Measurements from ENCODE around the gene PRR14L.
"Not testable (repeated sequence)": the region's sequence is repeated elsewhere in the genome, so short reads cannot be mapped to it uniquely, and the experiment has no call there.

Gene PRR14L

DNA sequence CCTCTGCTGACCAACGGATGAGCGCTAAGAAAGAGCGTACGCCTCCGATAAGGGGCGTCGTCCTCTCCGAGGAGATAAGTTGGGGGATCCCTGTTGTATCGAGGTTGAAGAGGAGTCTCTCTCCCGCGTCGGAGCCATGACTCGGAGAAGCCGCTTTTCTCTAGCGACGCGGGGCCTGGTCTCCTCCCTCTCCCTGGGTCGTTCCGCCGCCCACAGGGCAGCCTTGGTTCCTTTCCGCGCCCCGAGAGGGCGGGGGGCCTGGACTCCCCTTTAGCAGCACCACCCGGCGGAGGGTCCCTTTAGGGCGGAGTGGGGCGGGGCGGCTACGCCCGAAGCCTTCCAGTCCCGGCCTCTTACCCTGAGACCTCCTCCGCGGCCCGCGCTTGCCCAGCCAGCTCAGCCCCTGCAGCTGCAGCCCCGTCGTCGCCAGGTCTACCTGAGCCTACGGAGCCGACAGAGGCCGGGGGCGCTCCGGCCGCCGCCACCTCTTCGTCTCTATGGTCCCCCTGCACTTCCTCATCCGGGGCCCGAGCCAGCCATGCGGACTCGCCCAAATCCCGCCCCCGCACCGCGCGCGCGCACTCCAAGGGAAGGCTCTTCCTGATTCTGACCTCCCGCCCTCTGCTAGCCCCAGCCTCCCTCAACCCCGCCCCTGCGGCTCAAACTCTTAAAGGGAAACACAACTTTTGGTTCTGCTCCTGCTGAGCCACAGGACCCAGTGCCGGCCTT is at the start of gene PRR14L:
TSS of gene PRR14L (minus strand) at position 497 of the 729 bp plus-strand sequence. CDS start 11,272 bp downstream, outside the sequence.
- DNase-seq (ENCODE audit: extremely low read depth in 1 of 2, low read depth in 1 of 2), result peak; percentile 92 to 100

DNA sequence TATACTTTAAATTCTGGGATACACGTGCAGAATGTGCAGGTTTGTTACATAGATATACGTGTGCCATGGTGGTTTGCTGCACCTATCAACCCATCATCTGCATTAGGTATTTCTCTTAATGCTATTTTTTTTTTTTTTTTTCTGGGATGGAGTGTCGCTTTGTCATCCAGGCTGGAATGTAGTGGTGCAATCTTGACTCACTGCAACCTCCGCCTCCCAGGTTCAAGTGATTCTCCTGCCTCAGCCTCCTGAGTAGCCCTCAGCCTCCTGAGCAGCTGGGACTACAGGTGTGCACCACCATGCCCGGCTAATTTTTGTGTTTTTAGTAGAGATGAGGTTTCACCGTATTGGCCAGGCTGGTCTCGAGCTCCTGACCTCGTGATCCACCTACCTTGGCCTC is 49.4 kb upstream of the PRR14L start:
- DNase-seq (ENCODE audit: extremely low read depth in 1 of 2, low read depth in 1 of 2), result not testable (repeated sequence)

DNA sequence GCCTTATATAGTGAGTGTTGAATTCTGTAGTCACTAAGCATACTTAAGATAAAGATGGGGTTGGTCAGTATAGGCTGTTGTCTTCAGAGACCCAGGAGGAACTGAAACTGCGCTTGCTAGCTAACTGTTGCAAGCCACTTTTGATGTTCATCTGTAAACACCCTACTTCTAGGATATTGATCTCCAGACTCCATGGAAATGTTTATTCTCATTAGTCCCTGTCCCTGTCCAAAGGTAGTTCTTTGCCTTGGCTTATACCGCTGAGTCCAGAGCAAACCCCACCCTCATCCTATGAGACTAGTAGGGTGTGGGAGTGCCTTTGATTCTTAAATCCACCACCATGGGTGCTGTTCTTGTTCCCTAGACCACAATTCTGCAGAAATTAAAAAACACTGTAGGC is 40.3 kb upstream of the PRR14L start:
- no peak for DNase-seq (ENCODE audit: extremely low read depth in 1 of 2, low read depth in 1 of 2)

DNA sequence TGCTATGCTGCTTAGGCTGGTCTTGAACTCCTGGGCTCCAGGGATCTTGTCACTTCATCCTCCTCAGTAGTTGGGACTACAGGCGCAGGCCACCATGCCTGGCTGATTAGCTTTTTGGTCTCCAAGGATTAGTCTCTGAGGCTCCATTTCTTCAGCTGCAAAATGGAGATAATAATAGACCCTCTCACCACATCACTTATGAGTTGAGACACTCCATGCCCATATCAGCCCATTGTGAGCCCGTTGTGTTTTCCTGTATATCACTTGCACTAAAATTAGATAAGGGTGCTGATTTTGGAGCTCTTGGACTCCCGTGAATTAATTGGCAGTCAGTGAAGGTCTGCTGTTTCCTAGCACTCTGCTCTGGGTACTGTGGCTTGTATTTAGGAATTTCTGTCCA is 39.9 kb upstream of the PRR14L start:
- no peak for DNase-seq (ENCODE audit: extremely low read depth in 1 of 2, low read depth in 1 of 2)

DNA sequence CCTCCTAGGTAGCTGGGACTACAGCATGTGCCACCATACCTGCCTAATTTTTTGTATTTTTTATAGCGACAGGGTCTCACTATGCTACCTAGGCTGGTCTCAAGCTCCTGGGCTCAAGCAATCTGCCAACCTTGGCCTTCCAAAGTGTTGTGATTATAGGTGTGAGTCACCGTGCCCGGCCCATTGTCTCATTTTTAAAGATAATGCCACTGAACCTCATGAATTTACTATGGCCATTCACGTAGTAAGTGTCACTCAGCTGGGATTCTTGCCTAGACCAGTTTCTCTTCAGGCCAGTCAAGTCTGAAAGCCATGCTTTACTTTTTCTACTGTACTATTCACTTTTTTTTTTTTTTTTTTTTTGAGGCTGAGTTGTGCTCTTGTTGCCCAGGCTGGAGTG is 26.3 kb upstream of the PRR14L start:
- DNase-seq (ENCODE audit: extremely low read depth in 1 of 2, low read depth in 1 of 2), result no peak

DNA sequence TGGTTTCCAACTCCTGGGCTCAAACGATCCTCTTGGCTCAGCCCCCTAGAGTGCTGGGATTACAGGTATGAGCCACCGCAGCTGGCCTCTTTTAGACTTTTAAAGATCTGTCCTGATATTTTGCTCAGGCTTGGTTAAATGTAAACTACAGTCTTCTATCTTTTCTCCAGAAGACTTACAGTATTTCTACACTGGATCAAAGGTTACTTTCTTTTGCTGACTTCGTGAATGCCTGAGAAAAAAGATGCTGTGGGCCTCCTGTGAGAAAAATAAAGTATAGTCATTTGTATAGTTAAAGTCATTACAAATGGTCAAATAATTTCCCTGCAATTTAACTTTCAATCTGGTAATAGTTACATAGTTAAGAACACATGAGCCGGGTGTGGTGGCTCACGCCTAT is 23.5 kb upstream of the PRR14L start:
- DNase-seq (ENCODE audit: extremely low read depth in 1 of 2, low read depth in 1 of 2), result no peak

DNA sequence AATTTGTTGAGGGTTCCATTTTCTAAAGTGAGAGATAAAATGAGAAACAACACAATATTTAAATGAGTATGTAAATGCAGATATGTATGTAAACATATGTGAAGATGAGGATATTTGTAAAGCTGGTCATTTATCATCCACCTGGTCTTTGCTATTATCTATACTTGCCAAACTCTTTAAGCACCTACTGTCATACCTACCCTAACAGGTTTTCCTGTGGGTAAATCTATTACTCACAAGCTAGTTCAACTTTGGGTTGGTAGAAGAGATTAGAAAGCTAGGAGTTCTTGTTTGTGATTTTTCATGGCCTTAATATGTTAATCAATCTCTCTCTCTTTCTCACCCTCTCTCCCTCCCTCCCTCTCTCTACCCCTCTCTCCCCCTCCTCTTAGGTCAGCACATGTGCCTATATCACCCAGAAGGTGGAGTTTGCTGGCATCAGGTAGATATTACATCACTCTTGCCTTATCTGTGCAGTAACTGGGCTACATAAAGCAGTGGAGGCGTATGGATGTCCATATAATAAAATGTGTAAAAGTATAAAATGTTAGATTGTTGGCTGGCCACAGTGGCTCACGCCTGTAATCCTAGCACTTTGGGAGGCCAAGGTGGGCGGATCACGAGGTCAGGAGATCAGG is 18.6 kb upstream of the PRR14L start:
- DNase-seq (ENCODE audit: extremely low read depth in 1 of 2, low read depth in 1 of 2), result no peak

DNA sequence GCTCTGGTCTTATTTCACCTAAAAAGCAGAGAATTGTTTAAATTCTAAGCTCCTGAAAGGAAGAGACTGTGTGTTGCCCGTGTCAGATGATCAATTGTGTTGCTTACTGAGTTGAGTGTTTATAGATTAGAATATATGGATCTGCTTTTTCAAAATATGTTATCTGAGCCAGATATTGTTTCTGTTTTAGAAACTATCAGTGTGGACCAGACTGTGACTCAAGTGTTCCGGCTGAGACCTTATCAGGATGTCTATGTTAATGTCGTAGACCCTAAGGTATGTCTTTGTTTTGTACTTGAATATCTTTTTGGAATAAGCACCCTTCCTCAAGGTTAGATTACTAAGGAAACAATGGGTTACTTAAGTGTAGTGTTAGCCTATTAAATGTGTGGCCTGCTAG is 14.9 kb upstream of the PRR14L start:
- DNase-seq (ENCODE audit: extremely low read depth in 1 of 2, low read depth in 1 of 2), result no peak

DNA sequence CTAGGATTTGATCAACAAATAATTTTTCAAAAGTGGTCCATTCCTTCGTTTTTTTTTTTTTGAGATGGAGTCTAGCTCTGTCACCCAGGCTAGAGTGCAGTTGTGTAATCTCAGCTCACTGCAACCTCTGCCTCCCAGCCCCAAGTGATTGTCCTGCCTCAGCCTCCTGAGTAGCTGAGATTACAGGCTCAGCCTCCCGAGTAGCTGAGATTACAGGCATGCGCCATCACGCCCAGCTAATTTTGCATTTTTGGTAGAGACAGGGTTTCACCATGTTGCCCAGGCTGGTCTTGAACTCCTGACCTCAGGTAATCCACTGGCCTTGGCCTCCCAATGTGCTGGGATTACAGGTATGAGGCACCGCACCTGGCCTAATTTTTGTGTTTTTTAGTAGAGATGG is 8.9 kb upstream of the PRR14L start:
- not testable (repeated sequence) for DNase-seq (ENCODE audit: extremely low read depth in 1 of 2, low read depth in 1 of 2)

DNA sequence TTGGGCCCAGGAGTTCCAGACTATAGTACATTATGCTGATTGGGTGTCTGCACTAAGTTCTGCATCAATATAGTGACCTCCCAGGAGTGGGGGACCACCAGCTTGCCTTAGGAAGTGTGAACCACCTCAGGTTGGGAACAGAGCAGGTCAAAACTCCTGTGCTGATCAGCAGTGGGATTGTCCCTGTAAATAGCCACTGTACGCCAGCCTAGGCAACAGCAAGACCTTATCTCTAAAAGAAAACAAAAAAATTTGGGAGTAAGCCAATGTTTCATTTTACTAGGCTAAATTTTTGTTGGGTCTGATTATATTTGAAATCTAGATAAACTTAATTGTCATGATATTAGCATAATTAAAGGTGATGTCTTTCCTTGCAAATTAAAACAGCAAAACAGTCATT is 7.3 kb upstream of the PRR14L start:
- DNase-seq (ENCODE audit: extremely low read depth in 1 of 2, low read depth in 1 of 2), result no peak

DNA sequence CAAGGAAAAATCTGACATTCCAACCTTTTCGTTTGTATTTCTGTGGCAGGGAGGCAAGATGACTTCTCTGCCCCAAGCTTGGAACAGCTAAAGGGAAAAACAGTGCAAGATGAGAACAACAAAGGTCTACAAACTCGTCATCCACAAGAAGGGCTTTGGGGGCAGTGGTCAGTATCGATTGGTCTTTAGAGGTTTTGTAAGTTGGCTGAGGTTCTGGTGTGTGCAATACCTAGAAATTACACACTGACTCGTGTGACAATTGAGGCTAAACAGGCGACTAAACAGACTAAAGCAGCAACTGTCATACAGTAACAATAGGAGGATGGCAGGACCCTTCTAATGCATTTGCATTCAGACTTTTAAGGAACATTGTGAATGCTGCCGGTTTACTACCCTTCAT is 4.9 kb upstream of the PRR14L start:
- no peak for DNase-seq (ENCODE audit: extremely low read depth in 1 of 2, low read depth in 1 of 2)

DNA sequence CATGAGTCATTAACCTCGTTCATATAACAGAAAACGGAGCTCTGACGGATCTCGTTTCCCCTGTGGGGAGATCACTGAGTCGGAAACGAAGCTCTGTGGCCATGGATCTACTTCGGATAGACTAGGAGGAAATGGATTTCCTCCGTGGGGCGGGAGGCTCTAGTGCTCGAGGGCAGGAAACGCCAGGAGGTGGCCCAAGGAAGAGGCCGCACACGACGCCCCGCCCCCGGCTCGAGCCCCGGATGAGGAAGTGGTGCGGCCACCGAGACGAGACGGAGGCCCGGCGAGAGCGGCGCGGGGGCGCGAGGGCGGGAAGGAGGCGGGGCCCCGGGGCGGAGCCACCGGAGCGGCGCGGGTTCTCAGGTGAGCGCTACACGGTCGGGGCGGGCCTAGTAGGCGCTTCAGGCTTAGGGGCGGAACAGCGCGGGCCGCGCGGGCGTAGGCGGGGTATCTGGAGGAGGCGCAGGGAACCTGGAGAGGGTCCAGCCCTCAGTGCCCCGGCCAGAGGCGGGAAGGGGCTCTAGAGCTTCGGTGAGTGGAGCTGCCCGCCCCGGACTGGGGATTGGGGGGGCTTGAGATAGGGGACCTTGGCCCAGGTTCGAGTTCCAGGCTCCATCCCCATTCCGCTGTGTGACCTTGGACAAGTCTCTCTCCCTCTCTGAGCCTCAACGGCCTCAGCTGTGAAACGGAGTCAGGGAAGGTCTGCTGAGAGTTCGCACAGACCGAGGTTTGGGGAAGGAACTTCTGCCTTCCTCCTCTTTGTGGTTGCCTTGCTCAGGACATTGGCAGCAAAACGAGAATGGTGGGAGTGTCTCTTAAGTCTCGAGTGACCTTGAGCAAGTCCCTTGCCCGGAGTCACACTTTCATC is 3.9 kb upstream of the PRR14L start, which contains the start of gene DEPDC5:
TSS of gene DEPDC5 (plus strand) at position 386 of the 868 bp plus-strand sequence. CDS start 903 bp downstream, outside the sequence.
- peak; percentile 79 to 94 for DNase-seq (ENCODE audit: extremely low read depth in 1 of 2, low read depth in 1 of 2)

DNA sequence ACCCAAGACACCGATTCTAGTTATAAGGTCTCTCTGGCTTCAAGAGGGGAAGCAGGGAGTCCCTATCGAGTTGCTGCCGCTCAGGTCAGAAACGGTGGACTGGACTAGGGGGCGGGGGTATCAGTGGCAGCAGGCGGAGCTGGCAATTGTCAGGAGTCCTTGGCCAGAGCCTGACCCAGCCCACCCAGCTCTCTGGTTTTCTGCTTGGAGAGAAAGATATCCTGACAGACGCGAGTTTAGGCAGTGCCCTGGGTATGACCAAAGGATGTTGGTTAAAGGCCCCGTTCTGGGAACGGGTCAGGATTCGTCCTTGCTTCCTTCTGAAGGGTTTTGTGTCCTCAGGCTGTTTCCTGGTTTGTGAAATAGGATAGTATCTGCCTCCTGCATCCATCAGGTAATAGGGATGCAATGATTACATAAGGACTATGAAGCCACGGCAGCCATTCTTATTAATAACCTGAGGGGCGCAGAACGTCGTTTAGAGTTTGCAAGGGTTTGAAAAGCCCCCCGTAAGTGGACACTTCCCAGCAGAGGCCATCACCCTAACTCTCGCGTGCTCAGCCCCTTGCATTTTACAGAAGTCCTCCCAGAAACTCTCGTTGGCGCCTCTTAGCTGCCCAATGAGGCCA is 3.2 kb upstream of the PRR14L start:
- no peak for DNase-seq (ENCODE audit: extremely low read depth in 1 of 2, low read depth in 1 of 2)

DNA sequence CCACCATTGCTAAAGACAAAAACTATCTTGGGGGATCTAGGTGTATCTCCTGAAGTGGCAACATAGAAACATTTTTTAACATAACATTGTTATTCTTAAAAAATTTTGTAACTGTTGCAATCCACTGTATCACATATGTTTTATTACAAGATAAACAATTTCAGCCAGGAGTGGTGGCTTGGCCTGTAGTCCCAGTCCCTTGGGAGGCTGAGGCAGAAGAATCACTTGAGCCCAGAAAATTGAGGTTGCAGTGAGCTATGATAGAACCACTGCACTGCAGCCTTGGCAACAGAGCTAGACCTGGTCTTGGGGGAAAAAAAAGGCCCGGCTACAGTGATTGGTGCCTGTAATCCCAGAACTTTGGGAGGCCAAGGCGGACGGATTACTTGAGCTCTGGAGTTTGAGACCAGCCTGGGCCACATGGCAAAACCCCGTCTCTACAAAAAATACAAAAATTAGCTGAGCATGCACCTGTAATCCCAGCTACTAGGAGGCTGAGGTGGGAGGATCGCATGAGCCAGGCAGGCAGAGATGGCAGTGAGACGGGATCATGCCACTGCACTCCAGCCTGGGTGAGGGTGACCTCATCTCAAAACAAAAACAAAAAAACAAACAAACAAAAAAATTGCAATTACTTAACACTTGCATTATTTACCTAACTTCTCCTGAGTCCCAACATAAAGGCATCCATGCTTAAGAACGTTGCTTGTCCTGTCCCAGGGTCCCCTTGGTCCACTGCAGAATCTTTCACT is 2.3 kb upstream of the PRR14L start:
- DNase-seq (ENCODE audit: extremely low read depth in 1 of 2, low read depth in 1 of 2), result no peak

DNA sequence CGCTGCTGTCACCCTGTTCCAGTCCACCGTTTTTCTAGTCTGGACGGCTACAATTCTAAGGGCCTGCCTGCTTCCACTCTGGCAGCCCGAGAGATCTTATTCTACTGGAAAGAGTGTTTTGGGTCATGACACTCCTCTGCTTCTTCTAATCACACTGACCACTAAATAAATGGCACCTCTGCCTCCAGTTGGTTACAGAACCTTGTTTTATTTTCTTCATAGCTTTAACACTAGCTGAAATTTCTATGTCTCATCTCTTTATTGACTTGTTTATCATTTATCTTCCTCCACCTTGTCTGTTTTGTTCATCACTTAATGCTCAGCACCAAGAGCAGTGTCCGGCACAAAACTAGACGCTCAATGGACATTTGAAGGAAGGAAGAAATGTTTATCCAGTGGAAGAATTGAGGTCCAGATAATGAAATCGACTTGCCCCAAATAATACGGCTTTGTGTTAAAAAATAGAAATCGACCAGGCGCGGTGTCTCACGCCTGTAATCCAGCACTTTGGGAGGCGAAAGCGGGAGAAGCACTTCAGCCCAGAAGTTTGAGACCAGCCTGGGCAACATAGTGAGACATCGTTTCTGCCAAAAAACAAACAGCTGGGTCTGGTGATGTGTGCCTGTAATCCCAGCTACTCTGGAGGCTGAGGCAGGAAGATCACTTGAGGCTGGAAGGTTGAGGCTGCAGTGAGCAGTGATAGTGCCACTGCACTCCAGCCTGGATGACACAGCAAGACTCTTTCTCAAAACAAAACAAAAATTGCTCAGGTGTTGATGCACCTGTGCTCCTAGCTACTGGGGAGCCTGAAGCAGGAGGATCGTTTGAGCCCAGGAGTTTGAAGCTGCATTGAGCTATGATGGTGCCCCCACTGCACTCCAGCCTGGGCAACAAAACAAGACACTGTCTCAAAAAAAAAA is 693 bp upstream of the PRR14L start:
- no peak for DNase-seq (ENCODE audit: extremely low read depth in 1 of 2, low read depth in 1 of 2)

DNA sequence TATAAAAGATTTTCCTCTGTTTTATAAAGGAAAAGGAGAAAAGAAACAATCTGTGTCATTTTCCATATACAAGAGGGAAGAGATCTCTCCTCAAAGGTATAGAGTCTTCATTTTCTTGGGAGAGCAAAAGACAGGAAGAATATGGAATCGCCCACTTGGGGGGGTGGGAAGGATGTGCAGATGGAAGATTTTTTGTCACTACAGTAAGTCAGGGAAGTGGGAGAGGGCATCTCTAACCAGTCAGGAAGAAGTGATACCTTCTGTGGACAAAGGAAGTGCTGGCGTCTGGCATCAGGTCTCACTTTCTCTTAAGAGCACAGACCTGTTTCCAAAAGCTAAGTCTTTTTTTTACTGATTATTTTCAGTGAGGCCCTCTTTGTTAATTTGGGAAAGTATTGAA is 1.4 kb downstream of the PRR14L start:
- no peak for DNase-seq (ENCODE audit: extremely low read depth in 1 of 2, low read depth in 1 of 2)

DNA sequence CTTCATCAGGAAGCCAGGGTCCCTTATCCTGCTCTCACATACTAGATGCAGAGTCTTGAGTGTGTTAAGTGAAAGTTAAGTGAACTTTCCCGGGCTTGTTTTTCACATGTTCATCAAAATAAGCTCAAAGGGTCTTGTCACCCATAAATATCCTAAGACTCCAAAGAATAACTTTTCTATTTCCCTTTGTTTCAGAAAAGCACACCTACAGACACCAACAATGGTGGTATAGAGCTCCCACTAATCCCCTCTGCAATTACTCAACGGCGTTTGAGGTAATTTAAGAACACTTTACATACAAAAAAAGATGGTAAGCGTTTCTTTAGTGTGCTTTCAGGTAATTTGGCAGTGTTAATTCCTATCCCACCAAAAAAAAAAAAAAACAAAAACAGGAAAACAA is 2.5 kb downstream of the PRR14L start:
- no peak for DNase-seq (ENCODE audit: extremely low read depth in 1 of 2, low read depth in 1 of 2)

DNA sequence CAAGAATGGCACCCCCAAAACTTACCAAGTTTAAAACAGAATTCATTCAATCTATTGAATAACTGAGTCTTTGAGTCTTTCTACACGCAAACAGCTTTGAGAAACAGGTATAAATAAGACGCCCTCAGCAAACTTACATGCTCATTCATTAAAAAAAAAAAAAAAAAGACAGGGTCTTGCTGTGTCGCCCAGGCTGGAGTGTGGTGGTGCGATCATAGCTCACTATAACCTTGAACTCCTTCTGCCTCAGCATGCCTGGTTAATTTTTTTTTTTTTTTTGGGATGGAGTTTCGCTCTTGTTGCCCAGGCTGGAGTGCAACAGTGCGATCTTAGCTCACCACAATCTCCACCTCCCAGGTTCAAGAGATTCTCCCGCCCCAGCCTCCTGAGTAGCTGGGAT is 6.1 kb downstream of the PRR14L start:
- no peak for DNase-seq (ENCODE audit: extremely low read depth in 1 of 2, low read depth in 1 of 2)

DNA sequence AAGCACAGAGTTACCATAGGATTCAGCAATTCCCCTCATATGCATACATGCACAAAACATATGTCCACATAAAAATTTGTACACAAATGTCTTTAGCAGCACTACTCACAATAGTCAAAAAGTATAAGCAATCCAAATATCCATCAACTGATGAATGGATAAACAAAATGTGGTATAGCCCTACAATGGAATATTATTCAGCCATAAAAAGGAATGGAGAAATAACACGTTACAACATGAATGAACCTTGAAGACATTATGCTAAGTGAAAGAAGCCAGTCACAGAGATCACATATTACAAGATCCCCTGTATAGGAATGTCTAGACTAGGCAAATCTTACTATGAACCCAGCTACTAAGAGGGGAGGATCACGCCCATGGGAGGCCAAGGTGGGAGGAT is 7.2 kb downstream of the PRR14L start:
- no peak for DNase-seq (ENCODE audit: extremely low read depth in 1 of 2, low read depth in 1 of 2)

Measured in activated CD8-positive, alpha-beta memory T cell treated with anti-CD3 and anti-CD28 coated beads for 1 hour (primary cell).